Activated naive CD4-positive, alpha-beta T cell treated with anti-CD3 and anti-CD28 coated beads, Interleukin-2, amount 10 ng/mL, durations not matched to agents 7 days and 5 days (primary cell): ENCODE results near the gene FAM131A.
A peak's percentile ranks its signal among the peaks of the same experiment; 100 is the strongest.

Experiments used
- CTCF ChIA-PET: fragments of 350-600 bp; sonication (Branson Sonifier 250); formaldehyde crosslinking; loops from one replicate; lab custom pipeline; 2021; ENCODE audit warnings: antibody characterized with exemption; lab: Charles Lee
- DNase-seq: peaks from one replicate; pipeline ENCODE4 v3.0.0-alpha.2; 2020
- H3K27ac Mint-ChIP-seq: one replicate; pipeline ENCODE4 v1.8.0; 2021; ENCODE audit warnings: mild to moderate bottlenecking, moderate library complexity, mixed read lengths
- H3K27me3 Mint-ChIP-seq: one replicate; pipeline ENCODE4 v1.8.0; 2021; ENCODE audit warnings: mild to moderate bottlenecking, mixed read lengths
- H3K36me3 Mint-ChIP-seq: one replicate; pipeline ENCODE4 v1.8.0; 2021; ENCODE audit warnings: mixed read lengths
- H3K4me1 Mint-ChIP-seq: one replicate; pipeline ENCODE4 v1.8.0; 2021; ENCODE audit warnings: mixed read lengths
- H3K4me3 Mint-ChIP-seq: one replicate; pipeline ENCODE4 v1.8.0; 2021; ENCODE audit warnings: mild to moderate bottlenecking, moderate library complexity, mixed read lengths
- H3K9me3 Mint-ChIP-seq: one replicate; pipeline ENCODE4 v1.8.0; 2021; ENCODE audit warnings: mixed read lengths

FAM131A gene

GRCh38 chr3:184307915-184308314 lies 29.5 kb upstream of the FAM131A start:
- no peak overlapping the region for H3K27ac Mint-ChIP-seq
- no peaks in the 10 kb centered on the region for H3K4me1 Mint-ChIP-seq
- H3K36me3 Mint-ChIP-seq = peaks cover 54% of the 10 kb centered on the region
- H3K9me3 Mint-ChIP-seq = no peaks in the 10 kb centered on the region
- no peaks in the 10 kb centered on the region for H3K27me3 Mint-ChIP-seq
- no peak for DNase-seq
- H3K4me3 Mint-ChIP-seq = no peak overlapping the region
- CTCF ChIA-PET = no interaction called here

- Mint-ChIP-seq H3K36me3 (peaks cover 49% of the 10 kb centered on the region), H3K27me3 (no peaks in the 10 kb centered on the region), H3K9me3 (no peaks in the 10 kb centered on the region), H3K4me1 (no peaks in the 10 kb centered on the region), H3K27ac (no peak overlapping the region), H3K4me3 (no peak overlapping the region)
- CTCF ChIA-PET = no interaction called here
- DNase-seq = no peak
Observed at GRCh38 chr3:184308744-184309143, 28.7 kb upstream of the FAM131A start.

GRCh38 chr3:184311633-184312032 lies 25.8 kb upstream of the FAM131A start:
- Mint-ChIP-seq H3K4me3 (no peak overlapping the region), H3K9me3 (no peaks in the 10 kb centered on the region), H3K4me1 (peaks cover 15% of the 10 kb centered on the region), H3K36me3 (peaks cover 34% of the 10 kb centered on the region), H3K27ac (no peak overlapping the region), H3K27me3 (no peaks in the 10 kb centered on the region)
- CTCF ChIA-PET = interaction anchor here (0.9 kb wide), 1 partner anchor 42 kb away, joined by 3 read pairs; no protein-coding TSS in a partner anchor
- DNase-seq = no peak

GRCh38 chr3:184314363-184314699 lies 23.1 kb upstream of the FAM131A start, which contains the start of gene EIF4G1:
TSS of gene EIF4G1 (plus strand) at chr3:184314606. CDS start at chr3:184315797, 1,191 bp downstream.
- H3K4me1 Mint-ChIP-seq = peaks cover 36% of the 10 kb centered on the region
- H3K27me3 Mint-ChIP-seq = no peaks in the 10 kb centered on the region
- no peaks in the 10 kb centered on the region for H3K9me3 Mint-ChIP-seq
- peaks cover 27% of the 10 kb centered on the region for H3K36me3 Mint-ChIP-seq
- DNase-seq = peak; percentile 94
- CTCF ChIA-PET = no interaction called here
- H3K4me3 Mint-ChIP-seq = peak within 1 kb of the TSS; percentile 86
- H3K27ac Mint-ChIP-seq = peak within 1 kb of the TSS; percentile 94

- DNase-seq = peak; percentile 77
- Mint-ChIP-seq H3K27ac (peak overlapping the region; percentile 94), H3K27me3 (no peaks in the 10 kb centered on the region), H3K4me3 (peak overlapping the region; percentile 86), H3K9me3 (no peaks in the 10 kb centered on the region), H3K4me1 (peaks cover 38% of the 10 kb centered on the region), H3K36me3 (peaks cover 29% of the 10 kb centered on the region)
- CTCF ChIA-PET = interaction anchor here (0.7 kb wide), 1 partner anchor 65 kb away, joined by 3 read pairs; the partner anchor contains the start of gene EEF1AKMT4
Observed at GRCh38 chr3:184314700-184315542, 22.5 kb upstream of the FAM131A start.

GRCh38 chr3:184315543-184315867 lies 21.9 kb upstream of the FAM131A start:
- Mint-ChIP-seq H3K9me3 (no peaks in the 10 kb centered on the region), H3K4me3 (peak overlapping the region; percentile 85), H3K27ac (peak overlapping the region; percentile 94), H3K36me3 (peaks cover 31% of the 10 kb centered on the region), H3K4me1 (peaks cover 42% of the 10 kb centered on the region), H3K27me3 (no peaks in the 10 kb centered on the region)
- CTCF ChIA-PET = no interaction called here
- DNase-seq = no peak

GRCh38 chr3:184315871-184316661 lies 21.3 kb upstream of the FAM131A start:
- peaks cover 42% of the 10 kb centered on the region for H3K4me1 Mint-ChIP-seq
- DNase-seq = no peak
- peak overlapping the region; percentile 85 for H3K4me3 Mint-ChIP-seq
- H3K27ac Mint-ChIP-seq = peak overlapping the region; percentile 94
- H3K36me3 Mint-ChIP-seq = peaks cover 37% of the 10 kb centered on the region
- no peaks in the 10 kb centered on the region for H3K9me3 Mint-ChIP-seq
- no peaks in the 10 kb centered on the region for H3K27me3 Mint-ChIP-seq
- CTCF ChIA-PET = no interaction called here

GRCh38 chr3:184316792-184317191 lies 20.6 kb upstream of the FAM131A start:
- CTCF ChIA-PET = no interaction called here
- H3K27me3 Mint-ChIP-seq = no peaks in the 10 kb centered on the region
- H3K4me3 Mint-ChIP-seq = peak overlapping the region; percentile 85
- H3K9me3 Mint-ChIP-seq = no peaks in the 10 kb centered on the region
- H3K4me1 Mint-ChIP-seq = peaks cover 45% of the 10 kb centered on the region
- no peak for DNase-seq
- peaks cover 44% of the 10 kb centered on the region for H3K36me3 Mint-ChIP-seq
- H3K27ac Mint-ChIP-seq = peak overlapping the region; percentile 94

- CTCF ChIA-PET = no interaction called here
- no peaks in the 10 kb centered on the region for H3K27me3 Mint-ChIP-seq
- peaks cover 45% of the 10 kb centered on the region for H3K4me1 Mint-ChIP-seq
- peaks cover 44% of the 10 kb centered on the region for H3K36me3 Mint-ChIP-seq
- no peak for DNase-seq
- peak overlapping the region; percentile 47 for H3K27ac Mint-ChIP-seq
- H3K4me3 Mint-ChIP-seq = peak overlapping the region; percentile 85
- no peaks in the 10 kb centered on the region for H3K9me3 Mint-ChIP-seq
Observed at GRCh38 chr3:184317201-184317600, 20.2 kb upstream of the FAM131A start.

- CTCF ChIA-PET = no interaction called here
- peaks cover 40% of the 10 kb centered on the region for H3K4me1 Mint-ChIP-seq
- DNase-seq = no peak
- H3K27ac Mint-ChIP-seq = no peak overlapping the region
- no peaks in the 10 kb centered on the region for H3K9me3 Mint-ChIP-seq
- H3K36me3 Mint-ChIP-seq = peaks cover 67% of the 10 kb centered on the region
- no peaks in the 10 kb centered on the region for H3K27me3 Mint-ChIP-seq
- no peak overlapping the region for H3K4me3 Mint-ChIP-seq
Observed at GRCh38 chr3:184320104-184320445, 17.3 kb upstream of the FAM131A start.

GRCh38 chr3:184321666-184322065 lies 15.7 kb upstream of the FAM131A start:
- H3K9me3 Mint-ChIP-seq = no peaks in the 10 kb centered on the region

GRCh38 chr3:184322731-184323487 lies 14.5 kb upstream of the FAM131A start:
- no peaks in the 10 kb centered on the region for H3K9me3 Mint-ChIP-seq
- H3K27me3 Mint-ChIP-seq = no peaks in the 10 kb centered on the region
- H3K4me3 Mint-ChIP-seq = no peak overlapping the region
- peaks cover 78% of the 10 kb centered on the region for H3K36me3 Mint-ChIP-seq
- peaks cover 17% of the 10 kb centered on the region for H3K4me1 Mint-ChIP-seq
- CTCF ChIA-PET = no interaction called here
- H3K27ac Mint-ChIP-seq = no peak overlapping the region
- no peak for DNase-seq

More at GRCh38 chr3:184321666-184322065, 15.7 kb upstream of the FAM131A start:
- H3K36me3 Mint-ChIP-seq = peaks cover 77% of the 10 kb centered on the region
- DNase-seq = no peak
- H3K4me3 Mint-ChIP-seq = no peak overlapping the region
- peaks cover 29% of the 10 kb centered on the region for H3K4me1 Mint-ChIP-seq
- CTCF ChIA-PET = no interaction called here
- no peaks in the 10 kb centered on the region for H3K27me3 Mint-ChIP-seq
- H3K27ac Mint-ChIP-seq = peak overlapping the region; percentile 55

- CTCF ChIA-PET = no interaction called here
- H3K27ac Mint-ChIP-seq = no peak overlapping the region
Observed at GRCh38 chr3:184323696-184324095, 13.7 kb upstream of the FAM131A start.

GRCh38 chr3:184325269-184325668 lies 12.1 kb upstream of the FAM131A start:
- peaks cover 86% of the 10 kb centered on the region for H3K36me3 Mint-ChIP-seq

More at GRCh38 chr3:184323696-184324095, 13.7 kb upstream of the FAM131A start:
- no peaks in the 10 kb centered on the region for H3K9me3 Mint-ChIP-seq
- no peak for DNase-seq
- H3K4me3 Mint-ChIP-seq = no peak overlapping the region
- peaks cover 81% of the 10 kb centered on the region for H3K36me3 Mint-ChIP-seq
- peaks cover 13% of the 10 kb centered on the region for H3K4me1 Mint-ChIP-seq
- H3K27me3 Mint-ChIP-seq = no peaks in the 10 kb centered on the region

More at GRCh38 chr3:184325269-184325668, 12.1 kb upstream of the FAM131A start:
- H3K27me3 Mint-ChIP-seq = no peaks in the 10 kb centered on the region
- H3K4me1 Mint-ChIP-seq = peaks cover 4% of the 10 kb centered on the region
- CTCF ChIA-PET = interaction anchor here (1.0 kb wide), 1 partner anchor 99 kb away, joined by 3 read pairs; no protein-coding TSS in a partner anchor
- no peak overlapping the region for H3K4me3 Mint-ChIP-seq
- no peak for DNase-seq
- no peaks in the 10 kb centered on the region for H3K9me3 Mint-ChIP-seq
- no peak overlapping the region for H3K27ac Mint-ChIP-seq
